H9 (cell line): ENCODE data around the gene TGFBR1. TPM values are rescaled to one million over a fixed set of nuclear protein-coding genes. Genes with fewer than 3 reads are reported as not detected.
A peak's percentile ranks its signal among the peaks of the same experiment; 100 is the strongest.

Source experiments
- DNase-seq: peaks from one replicate; pipeline ENCODE4 v3.0.0-alpha.2; 2017
- H2AFZ ChIP-seq: one replicate; pipeline ENCODE4 v1.6.1; 2013; ENCODE audit warnings: mild to moderate bottlenecking, low read length, control low read depth, moderate library complexity
- H2AK5ac ChIP-seq: 2 replicates; pipeline ENCODE4 v1.6.1; 2013; ENCODE audit warnings: low read length, control low read depth, mixed read lengths; ENCODE audit not compliant: insufficient read length
- H2BK120ac ChIP-seq: one replicate; pipeline ENCODE4 v1.6.1; 2013; ENCODE audit warnings: low read depth, mild to moderate bottlenecking, low read length, control low read depth, inconsistent platforms; ENCODE audit not compliant: poor library complexity, severe bottlenecking
- H2BK12ac ChIP-seq: 2 replicates; pipeline ENCODE4 v1.6.1; 2013; ENCODE audit warnings: low read length, control low read depth, mixed read lengths, low read depth; ENCODE audit not compliant: insufficient read length
- H2BK15ac ChIP-seq: 2 replicates; pipeline ENCODE4 v1.6.1; 2013; ENCODE audit warnings: low read depth, low read length, control low read depth
- H2BK20ac ChIP-seq: one replicate; pipeline ENCODE4 v1.6.1; 2013; ENCODE audit warnings: low read depth, mild to moderate bottlenecking, low read length, control low read depth, inconsistent platforms; ENCODE audit not compliant: poor library complexity, severe bottlenecking
- H2BK5ac ChIP-seq: 2 replicates; pipeline ENCODE4 v1.6.1; 2013; ENCODE audit warnings: low read length, control low read depth, mixed read lengths; ENCODE audit not compliant: insufficient read length
- H3K14ac ChIP-seq: 2 replicates; pipeline ENCODE4 v1.6.1; 2013; ENCODE audit warnings: low read length, control low read depth; ENCODE audit not compliant: insufficient read depth
- H3K18ac ChIP-seq: 2 replicates; pipeline ENCODE4 v1.6.1; 2013; ENCODE audit warnings: low read depth, mild to moderate bottlenecking, mixed read lengths, low read length, control low read depth; ENCODE audit not compliant: insufficient read length
- H3K23ac ChIP-seq: 2 replicates; pipeline ENCODE4 v1.6.1; 2013; ENCODE audit warnings: low read length, control low read depth, mixed read lengths, low read depth; ENCODE audit not compliant: insufficient read length
- H3K23me2 ChIP-seq: 2 replicates; pipeline ENCODE4 v1.6.1; 2013; ENCODE audit warnings: low read depth, mild to moderate bottlenecking, mixed read lengths, low read length, control low read depth; ENCODE audit not compliant: insufficient read length, poor library complexity, severe bottlenecking
- H3K27ac ChIP-seq: 2 replicates; pipeline ENCODE4 v1.5.1; 2013; ENCODE audit warnings: low read length, control low read depth, mixed read lengths, low read depth; ENCODE audit not compliant: insufficient read length
- H3K27me3 ChIP-seq: 2 replicates; pipeline ENCODE4 v1.6.1; 2013; ENCODE audit warnings: low read length, control low read depth, inconsistent platforms; ENCODE audit not compliant: insufficient read depth
- H3K4ac ChIP-seq: 2 replicates; pipeline ENCODE4 v1.6.1; 2013; ENCODE audit warnings: low read depth, mild to moderate bottlenecking, control low read depth, inconsistent platforms, low read length, moderate library complexity
- H3K4me1 ChIP-seq: 2 replicates; pipeline ENCODE4 v1.6.1; 2013; ENCODE audit warnings: low read length, control low read depth, inconsistent platforms; ENCODE audit not compliant: insufficient read depth
- H3K4me2 ChIP-seq: 2 replicates; pipeline ENCODE4 v1.6.1; 2013; ENCODE audit warnings: low read length, control low read depth, mixed read lengths; ENCODE audit not compliant: insufficient read length, insufficient read depth
- H3K56ac ChIP-seq: 2 replicates; pipeline ENCODE4 v1.6.1; 2013; ENCODE audit warnings: low read depth, mild to moderate bottlenecking, mixed read lengths, low read length, control low read depth; ENCODE audit not compliant: insufficient read length
- H3K79me1 ChIP-seq: 2 replicates; pipeline ENCODE4 v1.6.1; 2013; ENCODE audit warnings: low read depth, mild to moderate bottlenecking, moderate library complexity, low read length, control low read depth, inconsistent platforms; ENCODE audit not compliant: insufficient read depth, poor library complexity, severe bottlenecking
- H3K79me2 ChIP-seq: 2 replicates; pipeline ENCODE4 v1.6.1; 2013; ENCODE audit warnings: low read length, control low read depth, inconsistent platforms; ENCODE audit not compliant: insufficient read depth
- H3K9ac ChIP-seq: 2 replicates; pipeline ENCODE4 v1.6.1; 2013; ENCODE audit warnings: low read length, control low read depth, mixed read lengths; ENCODE audit not compliant: insufficient read length; ENCODE audit errors: extremely low read depth
- H3K9me3 ChIP-seq: one replicate; pipeline ENCODE4 v1.6.1; 2013; ENCODE audit warnings: low read depth, low read length, inconsistent platforms; ENCODE audit not compliant: control insufficient read depth
- H3T11ph ChIP-seq: one replicate; pipeline ENCODE4 v1.6.1; 2013; ENCODE audit warnings: mild to moderate bottlenecking, low read length, control low read depth, inconsistent platforms
- H4K20me1 ChIP-seq: one replicate; pipeline ENCODE4 v1.6.1; 2013; ENCODE audit not compliant: control insufficient read depth, insufficient read length, insufficient read depth
- H4K5ac ChIP-seq: 2 replicates; pipeline ENCODE4 v1.6.1; 2013; ENCODE audit warnings: low read depth, mild to moderate bottlenecking, mixed read lengths, low read length, control low read depth; ENCODE audit not compliant: insufficient read length
- H4K8ac ChIP-seq: replicated peaks from 2 replicates; pipeline ENCODE4 v1.6.1; 2013; ENCODE audit warnings: low read length, control low read depth, mixed read lengths, low read depth; ENCODE audit not compliant: insufficient read length
- H4K91ac ChIP-seq: 2 replicates; pipeline ENCODE4 v1.6.1; 2013; ENCODE audit warnings: low read depth, mild to moderate bottlenecking, moderate library complexity, mixed read lengths, low read length, control low read depth; ENCODE audit not compliant: insufficient read length
- H3K27ac Mint-ChIP-seq, 3 experiments: 2 replicates in 2 of 3; 3 replicates in 1 of 3; pipeline ENCODE4 v1.8.0; 2020 to 2021; ENCODE audit warnings: mixed read lengths in 3 of 3, mild to moderate bottlenecking in 1 of 3, moderate library complexity in 1 of 3
- H3K27me3 Mint-ChIP-seq: 2 replicates; pipeline ENCODE4 v1.8.0; 2021; ENCODE audit warnings: low read depth, mild to moderate bottlenecking, moderate library complexity, mixed read lengths
- H3K36me3 Mint-ChIP-seq, 3 experiments: 2 replicates in 2 of 3; 3 replicates in 1 of 3; pipeline ENCODE4 v1.8.0; 2020 to 2021; ENCODE audit warnings: low read depth in 3 of 3, mixed read lengths in 3 of 3; ENCODE audit not compliant: insufficient read depth in 1 of 3
- H3K4me1 Mint-ChIP-seq, 2 experiments: 2 replicates each; pipeline ENCODE4 v1.8.0; 2020; ENCODE audit warnings: mixed read lengths in 2 of 2
- H3K4me3 Mint-ChIP-seq, 2 experiments: 2 replicates in 1 of 2; 3 replicates in 1 of 2; pipeline ENCODE4 v1.8.0; 2020 to 2021; ENCODE audit warnings: mild to moderate bottlenecking in 2 of 2, mixed read lengths in 2 of 2, moderate library complexity in 1 of 2
- H3K9me3 Mint-ChIP-seq, 2 experiments: 2 replicates in 1 of 2; 3 replicates in 1 of 2; pipeline ENCODE4 v1.8.0; 2020; ENCODE audit warnings: mild to moderate bottlenecking in 2 of 2, mixed read lengths in 2 of 2, moderate library complexity in 1 of 2
- WGBS: extraction: QIAGEN DNeasy Blood & Tissue Kit; methylation state at CpG from one replicate; pipeline ENCODE4 v1.1.7; 2013; ENCODE audit warnings: missing lambda C conversion rate, low lambda C conversion rate, mixed read lengths; ENCODE audit not compliant: insufficient read length; ENCODE audit errors: extremely low coverage; 5-methylcytosine and 5-hydroxymethylcytosine counted together
- total RNA-seq: library from RNA; stranded (reverse); gene quantifications from 2 replicates; pipeline ENCODE4 v1.2.1, GENCODE V29; 2021
- TF ChIP-seq, protein P1 (sequence below): fragments of 200-600 bp; sonication (generic); conservative IDR thresholded peaks from 3 replicates; pipeline ENCODE4 v1.8.0; 2021; ENCODE audit warnings: antibody characterized with exemption, mild to moderate bottlenecking

TGFBR1 gene
- total RNA-seq, 1 experiment from 2014 or later, result 59.3 TPM

DNA sequence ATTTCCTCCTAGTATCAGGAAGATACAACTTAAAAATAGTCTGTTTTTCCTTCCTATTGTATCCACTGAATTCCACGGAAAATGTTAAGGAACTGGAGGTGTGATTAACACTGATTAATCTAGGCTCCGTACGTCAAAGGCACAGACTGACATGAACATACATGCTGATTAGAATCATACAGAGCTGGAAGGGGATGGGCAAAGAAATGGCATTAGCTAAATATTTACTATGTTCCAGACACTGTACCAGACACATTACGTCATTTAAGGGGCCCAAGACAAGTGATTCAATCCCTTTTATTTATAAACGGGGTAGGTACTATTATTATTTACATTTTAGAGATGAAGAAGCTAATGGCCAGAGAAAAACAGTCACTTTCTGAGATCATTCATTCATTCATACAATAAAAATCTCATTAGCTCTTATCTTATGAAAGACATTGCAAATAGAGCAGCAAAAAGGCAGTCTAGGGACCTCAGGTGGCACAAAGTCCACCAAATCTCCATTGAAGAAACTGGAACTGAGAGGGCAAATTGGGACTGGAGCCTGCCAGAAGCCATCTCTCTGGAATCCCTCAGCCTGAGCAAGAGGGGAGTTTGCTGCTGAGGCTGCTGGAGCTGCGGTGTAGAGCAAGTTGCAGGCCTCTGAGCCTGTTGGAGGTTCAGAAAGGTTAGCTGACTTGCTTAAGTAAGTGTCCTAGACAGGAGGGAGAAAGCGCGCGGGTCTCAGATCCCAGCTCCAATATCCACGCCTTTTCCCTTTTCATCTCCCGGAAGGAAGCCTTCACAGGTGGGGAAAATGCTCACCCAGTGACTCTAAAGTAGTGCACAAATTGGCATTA lies 1.6 kb upstream of the TGFBR1 start:
- Histone ChIP-seq H4K5ac (no peak overlapping the region), H3K56ac (no peak overlapping the region), H3K9me3 (no peaks in the 10 kb centered on the region), H3K79me2 (peaks cover 15% of the 10 kb centered on the region; the same call in 1 of the 2 replicates), H2AFZ (peak overlapping the region; percentile 60), H3K14ac (no peak overlapping the region), H3K23me2 (peaks cover 14% of the 10 kb centered on the region), H4K8ac (no peak overlapping the region), H2BK120ac (no peak overlapping the region), H3K79me1 (no peaks in the 10 kb centered on the region), H3K23ac (no peak overlapping the region), H3T11ph (no peak overlapping the region), H3K4ac (no peak overlapping the region), H3K27ac (no peak overlapping the region), H3K27me3 (no peaks in the 10 kb centered on the region), H3K4me2 (peak overlapping the region; percentile 99), H4K91ac (no peak overlapping the region), H2BK15ac (no peak overlapping the region), H3K4me1 (no peaks in the 10 kb centered on the region), H2BK5ac (no peak overlapping the region), H3K18ac (no peak overlapping the region), H3K9ac (no peak overlapping the region), H4K20me1 (no peaks in the 10 kb centered on the region), H2BK20ac (no peak overlapping the region), H2BK12ac (no peak overlapping the region), H2AK5ac (no peak overlapping the region)
- no peak overlapping the region for H3K27ac Mint-ChIP-seq
- peaks cover 31 to 33% of the 10 kb centered on the region in 2 experiments for H3K4me1 Mint-ChIP-seq
- H3K4me3 Mint-ChIP-seq, result peak overlapping the region; percentile 79 to 90
- TF ChIP-seq, protein P1, sequence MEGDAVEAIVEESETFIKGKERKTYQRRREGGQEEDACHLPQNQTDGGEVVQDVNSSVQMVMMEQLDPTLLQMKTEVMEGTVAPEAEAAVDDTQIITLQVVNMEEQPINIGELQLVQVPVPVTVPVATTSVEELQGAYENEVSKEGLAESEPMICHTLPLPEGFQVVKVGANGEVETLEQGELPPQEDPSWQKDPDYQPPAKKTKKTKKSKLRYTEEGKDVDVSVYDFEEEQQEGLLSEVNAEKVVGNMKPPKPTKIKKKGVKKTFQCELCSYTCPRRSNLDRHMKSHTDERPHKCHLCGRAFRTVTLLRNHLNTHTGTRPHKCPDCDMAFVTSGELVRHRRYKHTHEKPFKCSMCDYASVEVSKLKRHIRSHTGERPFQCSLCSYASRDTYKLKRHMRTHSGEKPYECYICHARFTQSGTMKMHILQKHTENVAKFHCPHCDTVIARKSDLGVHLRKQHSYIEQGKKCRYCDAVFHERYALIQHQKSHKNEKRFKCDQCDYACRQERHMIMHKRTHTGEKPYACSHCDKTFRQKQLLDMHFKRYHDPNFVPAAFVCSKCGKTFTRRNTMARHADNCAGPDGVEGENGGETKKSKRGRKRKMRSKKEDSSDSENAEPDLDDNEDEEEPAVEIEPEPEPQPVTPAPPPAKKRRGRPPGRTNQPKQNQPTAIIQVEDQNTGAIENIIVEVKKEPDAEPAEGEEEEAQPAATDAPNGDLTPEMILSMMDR, result no peak
- H3K36me3 Mint-ChIP-seq, result peaks cover 0 to 1% (median 0%) of the 10 kb centered on the region in 3 experiments; a peak in 1 of 7 replicates
- peaks cover 0 to 10% of the 10 kb centered on the region in 2 experiments; a peak in 2 of 5 replicates for H3K9me3 Mint-ChIP-seq
- H3K27me3 Mint-ChIP-seq, result peaks cover 21% of the 10 kb centered on the region
- WGBS, result no CpG with 5 or more reads among the region's 11 CpGs
- DNase-seq, result peak; percentile 36
